ENCODE measurements around the gene NBL1. TPM values are rescaled to one million over a fixed set of nuclear protein-coding genes. Genes with fewer than 3 reads are reported as not detected.
A peak's percentile ranks its signal among the peaks of the same experiment; 100 is the strongest.

NBL1 gene
- total RNA-seq, 1 donor from 2014 or later = 2.4 TPM

DNA sequence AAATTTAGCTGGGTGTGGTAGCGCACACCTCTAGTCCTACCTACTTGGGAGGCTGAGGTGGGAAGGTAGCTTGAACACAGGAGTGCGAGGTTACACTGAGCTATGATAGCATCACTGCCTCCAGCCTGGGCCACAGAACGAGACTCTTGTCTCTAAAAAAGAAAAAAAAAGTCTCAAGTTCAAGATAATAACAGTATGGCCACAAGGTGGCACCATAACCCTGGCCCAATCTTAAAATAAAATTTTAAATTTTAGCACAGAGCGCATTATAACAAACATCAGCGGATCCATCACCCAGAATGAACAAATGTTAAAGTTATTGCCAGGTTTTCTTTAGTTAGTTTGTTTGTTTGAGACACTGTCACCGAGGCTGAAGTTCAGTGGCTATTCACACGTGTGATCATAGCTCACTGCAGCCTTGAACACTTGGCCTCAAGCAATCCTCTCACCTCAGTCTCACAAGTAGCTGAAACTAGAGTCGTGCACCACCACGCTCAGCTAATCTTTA is 17.7 kb downstream of the NBL1 start:
- no peak overlapping the region for H3K27ac Mint-ChIP-seq
- no peak overlapping the region for H3K27ac ChIP-seq
- H3K4me3 ChIP-seq = no peak overlapping the region
- no peak overlapping the region for H3K4me2 ChIP-seq
- H3K9me3 Mint-ChIP-seq = no peaks in the 10 kb centered on the region
- peaks cover 67% of the 10 kb centered on the region for H3K27me3 ChIP-seq
- no peaks in the 10 kb centered on the region for H3K36me3 Mint-ChIP-seq
- no peak overlapping the region for H3K4me3 Mint-ChIP-seq
- H3K4me1 Mint-ChIP-seq = peaks cover 21% of the 10 kb centered on the region
- no peak overlapping the region for H3K9ac ChIP-seq
- no peaks in the 10 kb centered on the region for H3K4me1 ChIP-seq
- H2AFZ ChIP-seq (replicated peaks) = no peak overlapping the region
- H3K27me3 Mint-ChIP-seq (ENCODE audit: insufficient read depth, low read depth) = peaks cover 46% of the 10 kb centered on the region
- H3K9me3 ChIP-seq (ENCODE audit: low read depth) = no peaks in the 10 kb centered on the region
- DNase-seq (ENCODE audit: low spot score) = no peak
- peaks cover 17% of the 10 kb centered on the region for H4K20me1 ChIP-seq (ENCODE audit: low read depth)
- H3K79me2 ChIP-seq (ENCODE audit: low read depth) = no peaks in the 10 kb centered on the region
- peaks cover 33% of the 10 kb centered on the region for H3F3A ChIP-seq (ENCODE audit: low read depth)
- TF ChIP-seq, protein P1, sequence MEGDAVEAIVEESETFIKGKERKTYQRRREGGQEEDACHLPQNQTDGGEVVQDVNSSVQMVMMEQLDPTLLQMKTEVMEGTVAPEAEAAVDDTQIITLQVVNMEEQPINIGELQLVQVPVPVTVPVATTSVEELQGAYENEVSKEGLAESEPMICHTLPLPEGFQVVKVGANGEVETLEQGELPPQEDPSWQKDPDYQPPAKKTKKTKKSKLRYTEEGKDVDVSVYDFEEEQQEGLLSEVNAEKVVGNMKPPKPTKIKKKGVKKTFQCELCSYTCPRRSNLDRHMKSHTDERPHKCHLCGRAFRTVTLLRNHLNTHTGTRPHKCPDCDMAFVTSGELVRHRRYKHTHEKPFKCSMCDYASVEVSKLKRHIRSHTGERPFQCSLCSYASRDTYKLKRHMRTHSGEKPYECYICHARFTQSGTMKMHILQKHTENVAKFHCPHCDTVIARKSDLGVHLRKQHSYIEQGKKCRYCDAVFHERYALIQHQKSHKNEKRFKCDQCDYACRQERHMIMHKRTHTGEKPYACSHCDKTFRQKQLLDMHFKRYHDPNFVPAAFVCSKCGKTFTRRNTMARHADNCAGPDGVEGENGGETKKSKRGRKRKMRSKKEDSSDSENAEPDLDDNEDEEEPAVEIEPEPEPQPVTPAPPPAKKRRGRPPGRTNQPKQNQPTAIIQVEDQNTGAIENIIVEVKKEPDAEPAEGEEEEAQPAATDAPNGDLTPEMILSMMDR (IDR thresholded peaks at IDR 0.05) = peak; percentile 71
- TF ChIP-seq EZH2 (IDR thresholded peaks at IDR 0.05) = no peak
- no peak for TF ChIP-seq EZH2phosphoT487 (IDR thresholded peaks at IDR 0.05)
- no peaks in the 10 kb centered on the region for H3K36me3 ChIP-seq

DNA sequence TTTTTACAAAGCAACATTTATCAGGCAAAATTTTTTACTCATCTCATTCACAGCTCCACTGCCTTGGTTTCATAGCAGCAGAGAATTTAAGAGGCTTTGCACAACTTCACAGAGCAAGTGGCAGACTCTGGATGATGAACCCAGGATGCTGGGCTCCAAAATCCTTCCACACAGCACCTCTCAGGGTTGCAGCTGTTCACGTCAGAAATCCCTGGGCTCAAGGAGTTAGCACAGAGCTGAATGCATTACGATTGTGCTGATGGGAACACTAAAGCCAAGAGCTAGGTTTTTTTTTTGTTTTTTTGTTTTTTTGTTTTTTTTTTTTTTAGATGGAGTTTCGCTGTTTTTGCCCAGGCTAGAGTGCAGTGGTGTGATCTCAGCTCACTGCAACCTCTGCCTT is 18.2 kb downstream of the NBL1 start:
- Mint-ChIP-seq H3K4me3 (no peak overlapping the region), H3K4me1 (peaks cover 18% of the 10 kb centered on the region), H3K27ac (no peak overlapping the region), H3K9me3 (no peaks in the 10 kb centered on the region), H3K36me3 (no peaks in the 10 kb centered on the region), H3K27me3 (ENCODE audit: insufficient read depth, low read depth) (peaks cover 52% of the 10 kb centered on the region)
- Histone ChIP-seq H2AFZ (replicated peaks) (no peak overlapping the region), H3K9ac (no peak overlapping the region), H3K4me1 (no peaks in the 10 kb centered on the region), H3K4me2 (no peak overlapping the region), H3F3A (ENCODE audit: low read depth) (peaks cover 33% of the 10 kb centered on the region), H3K27me3 (peaks cover 72% of the 10 kb centered on the region), H3K27ac (no peak overlapping the region), H3K36me3 (no peaks in the 10 kb centered on the region), H3K79me2 (ENCODE audit: low read depth) (no peaks in the 10 kb centered on the region), H3K9me3 (ENCODE audit: low read depth) (no peaks in the 10 kb centered on the region), H4K20me1 (ENCODE audit: low read depth) (peaks cover 17% of the 10 kb centered on the region), H3K4me3 (no peak overlapping the region)
- TF ChIP-seq, protein P1 (IDR thresholded peaks at IDR 0.05) = no peak
- TF ChIP-seq EZH2phosphoT487 (IDR thresholded peaks at IDR 0.05) = no peak
- no peak for TF ChIP-seq EZH2 (IDR thresholded peaks at IDR 0.05)
- no peak for DNase-seq (ENCODE audit: low spot score)

DNA sequence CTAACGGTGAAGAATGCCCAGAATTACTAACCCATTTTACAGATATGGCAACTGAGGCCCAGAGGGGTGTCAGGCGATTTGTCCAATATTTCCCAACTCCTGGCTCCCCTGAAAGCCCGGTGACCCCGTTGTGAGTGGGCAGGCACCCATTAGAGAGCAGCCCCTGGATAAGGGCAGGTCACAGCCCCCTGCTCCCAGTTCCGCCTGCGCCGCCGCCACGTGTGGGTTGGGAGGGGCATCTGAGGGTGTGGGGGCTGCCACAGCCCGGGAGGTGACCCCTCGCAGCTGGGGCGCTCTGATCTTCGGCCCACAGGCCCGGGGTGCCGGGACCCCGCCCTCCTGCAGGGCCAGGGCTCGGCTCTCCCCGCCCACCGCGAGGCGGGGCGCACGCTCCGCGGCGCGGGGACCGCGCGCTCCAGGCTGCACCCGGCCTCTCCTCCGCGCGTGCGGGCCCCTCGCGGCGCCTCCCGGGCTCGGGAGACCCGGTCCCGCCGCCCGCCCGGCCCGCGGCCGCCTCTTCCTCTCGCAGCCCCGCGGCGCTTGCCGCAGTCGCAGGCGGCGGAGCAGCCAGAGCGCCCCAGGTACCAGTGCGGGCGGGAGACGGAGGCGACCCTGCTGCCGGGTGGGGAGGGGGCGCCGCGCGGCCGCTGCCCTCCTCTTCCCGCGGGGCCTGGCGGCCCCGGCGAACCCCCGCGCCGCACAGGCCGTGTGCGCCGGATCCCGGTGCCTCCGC is 20.5 kb downstream of the NBL1 start, which contains the start of gene HTR6:
Gene HTR6 (plus strand): TSS at position 423 of the 733 bp plus-strand sequence. CDS start 879 bp downstream, outside the sequence.
- Histone ChIP-seq H3K36me3 (no peaks in the 10 kb centered on the region), H4K20me1 (ENCODE audit: low read depth) (peaks cover 17% of the 10 kb centered on the region), H3K9me3 (ENCODE audit: low read depth) (no peaks in the 10 kb centered on the region), H3K4me2 (peak within 1 kb of the TSS; percentile 84), H2AFZ (replicated peaks) (peak within 1 kb of the TSS; percentile 30), H3F3A (ENCODE audit: low read depth) (peaks cover 24% of the 10 kb centered on the region), H3K9ac (no peak within 1 kb of the TSS), H3K27ac (no peak within 1 kb of the TSS), H3K4me1 (no peaks in the 10 kb centered on the region), H3K79me2 (ENCODE audit: low read depth) (no peaks in the 10 kb centered on the region), H3K27me3 (peaks cover 95% of the 10 kb centered on the region), H3K4me3 (peak within 1 kb of the TSS; percentile 52)
- DNase-seq (ENCODE audit: low spot score) = peak; percentile 48
- H3K4me1 Mint-ChIP-seq = peaks cover 5% of the 10 kb centered on the region
- H3K4me3 Mint-ChIP-seq = peak within 1 kb of the TSS; percentile 69
- TF ChIP-seq, protein P1 (IDR thresholded peaks at IDR 0.05) = no peak
- no peaks in the 10 kb centered on the region for H3K36me3 Mint-ChIP-seq
- H3K9me3 Mint-ChIP-seq = no peaks in the 10 kb centered on the region
- peaks cover 70% of the 10 kb centered on the region for H3K27me3 Mint-ChIP-seq (ENCODE audit: insufficient read depth, low read depth)
- H3K27ac Mint-ChIP-seq = no peak within 1 kb of the TSS
